HPDE6-E6E7 (cell line): ENCODE measurements around the gene SMTNL2.
"Not testable (repeated sequence)": the region's sequence is repeated elsewhere in the genome, so short reads cannot be mapped to it uniquely, and the experiment has no call there.

Source experiments
- DNase-seq: peaks from one replicate; pipeline ENCODE4 v3.0.0; 2011; ENCODE audit warnings: missing footprints; ENCODE audit errors: extremely low spot score

The SMTNL2 gene

DNA sequence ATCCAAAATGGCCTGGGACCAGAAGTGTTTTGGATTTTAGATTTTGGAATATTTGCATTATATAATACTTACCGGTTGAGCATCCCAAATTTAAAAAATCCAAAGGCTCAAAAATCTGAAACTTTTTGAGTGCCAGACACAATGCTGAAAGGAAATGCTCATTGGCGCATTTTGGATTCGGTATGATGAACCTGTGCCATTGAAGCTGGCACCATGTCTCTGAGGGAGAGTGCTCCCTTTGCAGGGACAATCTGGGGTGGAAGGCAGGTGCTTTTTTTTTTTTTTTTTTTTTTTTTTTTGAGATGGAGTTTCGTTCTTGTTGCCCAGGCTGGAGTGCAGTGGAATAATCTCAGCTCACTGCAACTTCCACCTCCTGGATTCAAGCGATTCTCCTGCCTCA, 17.7 kb downstream of the SMTNL2 start:
- DNase-seq, result no peak

DNA sequence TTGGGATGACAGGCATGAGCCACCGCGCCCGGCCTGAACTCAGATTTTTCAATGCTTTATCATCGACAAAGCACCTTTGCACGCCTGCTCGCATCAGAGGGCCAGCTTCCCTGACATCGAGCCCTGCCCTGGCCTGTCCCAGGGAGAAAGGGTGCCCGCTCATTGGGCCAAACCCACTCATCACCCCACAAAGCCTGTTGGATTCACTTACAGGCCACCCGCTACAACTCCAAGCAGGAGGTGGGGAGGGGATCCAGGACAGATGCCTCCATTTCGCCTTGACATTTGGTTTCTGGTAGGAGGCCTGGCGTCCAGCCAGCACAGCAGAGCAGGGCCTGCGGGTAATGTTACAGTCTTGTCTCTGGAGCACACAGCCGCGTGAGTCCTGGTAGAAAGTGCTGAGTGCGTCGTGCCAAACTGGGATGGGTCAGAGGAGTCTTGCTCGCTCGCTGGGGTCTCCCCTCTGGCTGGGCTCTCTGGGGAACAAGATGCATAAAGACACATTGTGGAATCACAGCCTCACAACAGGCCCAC, 19.8 kb downstream of the SMTNL2 start:
- no peak for DNase-seq

DNA sequence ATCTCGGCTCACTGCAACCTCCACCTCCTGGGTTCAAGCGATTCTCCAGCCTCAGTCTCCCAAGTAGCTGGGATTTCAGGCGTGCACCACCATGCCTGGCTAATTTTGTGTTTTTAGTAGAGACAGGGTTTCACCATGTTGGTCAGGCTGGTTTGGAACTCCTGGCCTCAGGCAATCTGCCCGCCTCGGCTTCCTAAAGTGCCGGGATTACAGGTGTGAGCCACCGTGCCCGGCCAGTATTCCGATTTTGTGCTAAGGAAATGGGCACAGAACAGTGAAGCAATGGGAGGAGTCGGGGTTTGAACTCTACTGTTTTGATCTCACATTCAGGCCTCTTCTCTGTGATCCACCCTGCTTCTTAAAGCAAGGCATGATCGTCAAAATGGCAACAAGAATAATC, 20.4 kb downstream of the SMTNL2 start:
- not testable (repeated sequence) for DNase-seq

DNA sequence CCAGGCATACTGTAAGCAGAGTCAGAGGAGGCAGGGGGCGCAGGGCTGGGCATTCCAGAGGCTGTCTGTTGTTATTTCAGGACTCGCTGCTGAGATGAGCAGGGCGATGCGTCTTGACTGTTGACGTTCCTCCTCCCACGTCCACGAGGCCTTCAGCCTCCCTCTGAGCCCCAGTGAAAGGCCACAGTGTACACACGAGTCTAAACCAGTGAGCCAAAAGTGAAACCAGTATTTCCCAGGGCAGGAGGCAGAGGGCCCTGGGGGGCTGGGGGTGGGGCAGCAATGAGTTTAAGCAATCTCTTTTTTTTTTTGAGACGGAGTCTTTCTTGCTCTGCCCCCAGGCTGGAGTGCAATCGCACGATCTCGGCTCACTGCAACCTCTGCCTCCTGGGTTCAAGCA, 21.5 kb downstream of the SMTNL2 start:
- DNase-seq, result no peak

DNA sequence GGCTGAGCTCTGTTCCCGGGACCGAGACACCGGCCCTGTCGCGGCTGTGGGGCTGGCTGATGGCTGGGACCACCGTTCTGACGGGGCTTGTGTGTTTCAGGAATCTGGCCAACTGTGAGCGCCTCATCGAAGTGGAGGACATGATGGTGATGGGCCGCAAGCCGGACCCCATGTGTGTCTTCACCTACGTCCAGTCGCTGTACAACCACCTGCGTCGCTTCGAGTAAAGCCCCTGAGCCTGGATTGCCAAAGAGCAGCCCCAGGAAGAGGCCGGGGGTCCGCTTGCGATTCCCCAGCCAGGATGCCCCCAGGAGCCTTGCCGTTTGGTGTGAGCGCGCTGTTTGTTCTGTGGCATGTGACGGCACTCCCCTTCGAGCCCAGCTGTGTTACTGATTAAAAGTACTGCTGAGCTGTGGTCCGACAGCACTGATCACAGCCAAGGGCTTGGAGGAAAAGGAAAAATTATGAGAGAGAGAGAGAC, 23.0 kb downstream of the SMTNL2 start:
- DNase-seq, result no peak

DNA sequence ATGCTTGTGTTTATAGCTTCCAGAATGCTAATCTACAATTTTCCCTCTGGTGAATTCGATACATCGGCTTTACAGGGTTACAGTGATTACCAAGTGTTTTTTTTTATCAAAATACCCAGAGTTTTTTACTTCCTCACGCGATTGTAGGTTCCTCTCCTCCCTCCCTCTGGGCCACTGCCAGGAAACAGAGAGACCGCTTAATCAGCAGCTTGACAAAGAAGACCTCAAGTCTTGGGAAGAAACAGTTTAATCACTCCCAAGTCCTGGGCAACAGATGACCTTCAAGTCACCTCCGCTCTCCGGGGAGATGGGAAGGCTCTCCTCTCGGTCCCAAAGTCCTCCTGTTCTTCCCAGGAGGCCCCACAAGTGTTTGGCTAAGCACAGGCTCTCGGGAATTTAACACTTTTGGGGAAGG, 23.5 kb downstream of the SMTNL2 start:
- no peak for DNase-seq

DNA sequence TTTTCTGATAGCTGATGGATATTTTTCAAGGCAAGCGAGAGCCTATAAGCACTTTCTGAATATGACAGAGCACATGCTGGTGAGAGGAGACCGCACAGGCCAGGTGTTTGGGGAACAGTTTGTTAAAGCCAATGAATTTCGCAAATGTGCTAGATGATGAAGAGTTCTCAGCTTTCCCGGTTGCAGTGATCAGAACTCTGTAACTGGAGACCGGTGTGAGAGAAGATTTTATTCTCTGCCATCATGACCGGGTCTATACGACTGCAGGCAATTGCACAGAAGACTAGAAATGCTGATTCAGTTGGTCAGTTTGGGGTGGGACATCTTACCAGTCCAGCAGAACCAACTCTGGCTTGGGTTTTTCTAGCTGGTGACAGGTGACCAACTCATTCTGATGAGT, 25.4 kb downstream of the SMTNL2 start:
- no peak for DNase-seq

DNA sequence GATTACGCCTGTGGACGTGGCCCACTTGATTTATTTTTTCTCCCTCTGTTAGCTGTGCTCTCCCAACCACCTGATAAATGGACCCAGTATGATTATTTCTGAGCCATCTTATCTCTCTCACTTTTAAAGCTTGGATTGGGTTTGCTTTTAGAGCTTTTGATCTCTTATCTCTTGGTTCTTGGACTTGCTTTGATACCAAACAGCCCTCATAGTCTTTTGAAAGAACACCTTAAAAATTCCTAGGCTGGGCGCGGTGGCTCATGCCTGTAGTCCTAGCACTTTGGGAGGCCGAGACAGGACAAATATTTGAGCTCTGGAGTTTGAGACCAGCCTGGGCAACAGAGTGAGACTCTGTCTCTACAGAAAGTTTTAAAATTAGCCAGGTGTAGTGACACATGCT, 25.8 kb downstream of the SMTNL2 start:
- no peak for DNase-seq

DNA sequence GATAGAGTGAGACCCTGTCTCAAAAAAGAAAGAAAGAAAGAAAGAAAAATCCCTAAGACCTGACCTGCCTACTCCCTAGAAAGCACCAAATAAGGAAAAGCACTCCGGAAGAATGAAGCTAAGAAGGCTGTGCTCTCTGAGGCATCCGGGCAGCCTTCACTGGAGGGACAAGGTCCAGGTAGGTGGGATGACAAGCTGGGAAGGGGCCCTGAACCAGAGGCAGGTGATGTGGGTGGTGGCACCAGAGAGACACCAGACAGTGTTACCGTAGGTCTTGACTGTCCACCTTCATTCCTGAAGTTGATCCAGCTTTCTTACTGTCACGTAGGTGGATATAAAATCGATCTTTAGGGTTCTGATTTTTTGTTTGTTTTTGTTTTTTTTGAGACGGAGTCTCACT, 26.3 kb downstream of the SMTNL2 start:
- no peak for DNase-seq

DNA sequence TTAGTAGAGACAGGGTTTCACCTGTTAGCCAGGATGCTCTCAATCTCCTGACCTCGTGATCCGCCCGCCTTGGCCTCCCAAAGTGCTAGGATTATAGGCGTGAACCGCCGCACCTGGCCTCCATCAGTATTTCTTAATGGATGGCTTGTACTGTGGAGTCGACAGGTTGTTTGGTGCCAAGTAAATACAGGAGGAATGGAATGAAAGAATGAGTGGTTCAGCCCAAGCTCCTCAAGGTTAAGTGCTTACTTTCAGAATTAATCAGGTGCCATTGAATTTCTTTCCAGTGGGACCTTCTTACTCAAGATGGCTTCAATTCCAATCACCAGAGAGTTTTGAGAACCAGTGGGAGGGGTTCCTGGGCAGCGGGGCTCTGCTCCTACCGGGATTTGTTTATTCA, 32.1 kb downstream of the SMTNL2 start:
- no peak for DNase-seq

DNA sequence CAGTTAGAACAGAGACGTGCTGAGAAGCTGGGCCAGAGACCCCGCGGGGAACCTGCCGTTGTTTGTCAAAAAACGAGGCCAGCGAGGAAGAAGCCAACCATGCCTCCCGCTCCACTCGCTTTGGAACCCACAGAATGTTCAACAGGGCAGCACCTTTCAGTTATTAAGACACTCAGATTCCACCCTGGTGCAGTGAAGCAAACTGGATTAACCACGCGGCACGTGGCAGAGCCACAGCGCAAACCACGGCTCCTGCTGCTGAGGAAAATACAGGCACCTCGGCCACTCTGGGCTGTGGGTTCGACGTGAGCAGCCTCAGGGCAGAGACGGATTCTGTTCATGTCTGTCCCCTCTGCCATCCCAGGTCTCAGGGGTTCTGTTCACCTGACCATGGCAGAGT, 32.8 kb downstream of the SMTNL2 start:
- no peak for DNase-seq

DNA sequence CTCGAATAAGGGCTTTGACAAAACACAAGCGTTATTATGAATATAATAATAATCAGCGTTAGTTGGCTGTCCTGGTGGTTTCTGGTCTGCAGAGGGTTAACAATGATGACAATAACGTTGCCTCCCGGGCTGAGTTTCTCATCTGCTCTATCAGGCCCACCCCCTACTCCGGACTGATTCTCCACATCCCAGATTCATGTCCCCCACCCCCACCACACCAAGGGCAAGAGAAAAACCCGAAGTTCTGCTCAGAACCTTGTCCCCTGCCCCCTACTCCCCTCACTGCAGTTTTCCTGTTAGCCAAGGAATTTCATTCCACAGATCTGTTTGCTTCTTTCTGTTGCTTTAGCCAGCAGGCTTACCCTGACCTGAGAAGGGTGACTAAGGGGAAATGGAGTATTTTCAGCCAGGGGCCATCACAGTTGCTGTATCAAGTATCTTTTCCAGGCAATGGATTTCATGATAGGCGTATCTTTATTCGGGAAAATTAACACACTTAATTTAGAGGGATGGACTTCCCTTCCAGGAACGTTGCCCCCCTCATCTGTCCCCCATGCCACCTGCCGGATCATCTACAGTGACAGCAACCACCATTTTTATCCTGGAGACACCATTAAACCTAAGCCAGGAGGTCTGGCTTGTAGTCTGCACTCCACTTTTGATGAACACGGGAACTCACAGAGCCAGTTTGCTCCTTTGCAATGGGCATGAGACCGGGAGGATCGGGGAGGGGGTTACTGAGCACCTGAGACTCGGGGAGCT, 33.4 kb downstream of the SMTNL2 start:
- no peak for DNase-seq

DNA sequence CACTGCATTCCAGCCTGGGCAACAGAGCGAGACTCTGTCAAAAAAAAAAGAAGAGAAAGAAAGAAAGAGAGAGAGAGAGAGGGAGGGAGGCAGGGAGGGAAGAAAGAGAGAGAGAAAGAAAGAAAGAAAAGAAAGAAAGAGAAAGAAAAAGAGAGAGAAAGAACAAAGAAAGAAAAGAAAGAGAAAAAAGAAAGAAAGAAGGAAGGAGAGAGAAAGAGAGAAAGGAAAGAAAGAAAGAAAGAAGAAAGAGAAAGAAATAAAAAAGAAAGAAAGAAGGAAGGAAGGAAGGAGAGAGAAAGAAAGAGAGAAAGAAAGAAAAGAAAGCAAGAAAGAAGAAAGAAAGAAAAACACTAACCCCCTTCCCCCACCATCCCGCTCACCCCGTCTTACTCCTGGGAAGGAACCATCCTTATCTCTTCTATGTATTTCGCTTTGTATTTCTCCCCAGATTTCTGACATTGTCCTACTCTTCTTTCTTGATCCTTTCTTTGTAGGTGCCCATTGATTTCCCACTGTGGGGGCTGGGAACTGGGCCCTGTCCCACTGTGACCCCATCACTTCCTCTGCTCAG, 36.3 kb downstream of the SMTNL2 start:
- DNase-seq, result no peak

DNA sequence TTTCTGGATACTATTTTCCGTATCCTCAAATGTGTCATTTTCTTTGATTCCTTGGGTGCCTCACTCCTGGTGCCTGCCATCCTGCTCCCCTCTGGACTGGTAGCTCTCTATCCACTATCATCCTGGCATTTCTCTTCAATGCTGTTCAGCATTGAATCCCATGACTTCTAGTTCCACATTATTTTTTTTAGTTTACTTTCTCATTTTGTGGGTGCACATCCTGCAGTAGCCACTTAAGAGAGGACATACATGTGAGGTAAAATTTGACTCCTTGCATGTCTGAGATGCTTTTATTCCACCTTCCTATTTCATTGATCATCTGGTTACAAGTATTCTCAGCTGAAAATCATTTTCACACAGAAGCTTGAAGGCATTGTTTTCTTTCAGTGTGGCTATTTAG, 38.0 kb downstream of the SMTNL2 start:
- no peak for DNase-seq

DNA sequence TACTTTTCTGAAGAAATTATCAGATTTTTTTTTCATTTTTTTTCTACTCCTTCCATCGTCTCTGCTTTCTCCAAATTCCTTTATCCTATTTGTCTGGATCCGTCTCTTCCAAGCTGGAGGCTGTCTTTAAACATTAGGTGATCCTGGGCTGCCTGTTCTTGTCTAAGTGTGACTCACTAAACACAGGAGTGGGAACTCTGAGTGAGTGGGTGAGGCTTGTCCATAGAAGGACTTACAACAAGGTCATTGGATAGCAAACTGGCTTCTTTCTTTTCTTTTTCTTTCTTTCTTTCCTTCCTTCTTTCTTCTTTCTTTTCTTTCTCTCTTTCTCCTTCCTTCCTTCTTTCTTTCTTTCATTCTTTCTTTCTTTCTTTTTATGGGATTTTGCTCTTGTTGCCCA, 38.9 kb downstream of the SMTNL2 start:
- DNase-seq, result no peak

DNA sequence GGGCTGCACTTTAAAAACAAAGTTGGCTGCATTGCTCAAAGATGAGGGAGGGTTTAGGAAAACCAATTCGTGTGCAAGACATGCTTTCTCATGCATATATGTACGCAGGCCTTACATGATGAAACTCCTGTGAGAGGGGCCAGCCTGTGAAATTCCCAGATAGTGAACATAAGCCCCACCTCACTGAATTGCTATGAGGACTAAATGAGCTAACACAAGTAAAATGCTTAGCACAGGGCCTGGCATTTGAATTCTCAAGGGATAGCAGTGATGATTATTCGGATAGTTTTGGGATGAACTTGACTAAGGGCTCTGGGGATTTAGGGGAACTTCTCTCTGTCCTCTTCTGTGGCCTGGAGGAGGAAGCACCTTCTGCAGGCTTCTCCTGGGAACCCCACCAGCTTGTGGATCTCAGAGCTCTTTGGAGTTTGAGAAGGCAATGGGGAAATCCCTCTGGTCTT, 40.2 kb downstream of the SMTNL2 start:
- DNase-seq, result not testable (repeated sequence)

DNA sequence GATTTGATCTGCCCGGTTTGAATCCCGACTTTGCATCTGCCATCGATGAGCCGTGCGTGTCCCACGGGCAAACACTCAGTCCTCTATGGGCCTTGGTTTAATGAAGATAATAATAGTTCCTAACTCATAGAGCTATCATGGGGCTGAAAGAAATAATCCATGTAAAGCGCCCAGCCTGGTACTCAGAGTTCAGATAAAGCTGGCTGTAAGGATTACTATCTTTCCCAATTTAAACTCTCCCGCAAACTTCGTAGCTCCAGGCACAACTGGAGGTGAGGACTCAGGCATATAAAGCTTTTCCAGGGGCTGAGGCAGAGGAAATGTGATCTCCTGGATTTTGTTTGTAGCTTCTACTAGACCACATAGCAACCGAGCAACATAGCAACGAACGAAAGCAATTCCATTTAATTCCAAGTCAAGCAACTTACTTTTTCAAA, 40.9 kb downstream of the SMTNL2 start:
- no peak for DNase-seq

DNA sequence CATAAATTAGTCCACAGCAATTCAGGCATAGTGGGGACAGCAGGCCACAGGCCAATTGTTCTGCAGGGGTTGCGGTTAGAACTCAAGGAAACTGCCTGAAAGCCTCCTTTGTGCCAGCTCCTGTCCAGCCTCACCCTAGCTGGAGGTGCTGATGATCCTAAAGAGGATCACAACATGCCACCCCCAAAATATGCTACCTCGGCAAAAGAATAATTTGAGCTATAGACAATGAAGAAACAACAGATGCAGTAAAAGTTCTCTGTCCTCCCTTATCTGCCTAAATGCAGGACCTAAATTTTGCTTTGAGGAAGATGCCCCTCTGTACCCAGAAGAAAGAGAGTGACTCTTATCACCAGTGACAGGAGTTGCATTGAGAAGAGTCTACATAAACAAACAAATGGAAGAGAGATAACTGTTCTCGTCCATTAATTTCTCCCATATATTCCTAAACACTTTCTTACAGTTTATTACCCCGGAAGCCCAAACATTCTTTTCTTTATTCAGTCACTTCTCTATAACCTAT, 42.5 kb downstream of the SMTNL2 start:
- no peak for DNase-seq

DNA sequence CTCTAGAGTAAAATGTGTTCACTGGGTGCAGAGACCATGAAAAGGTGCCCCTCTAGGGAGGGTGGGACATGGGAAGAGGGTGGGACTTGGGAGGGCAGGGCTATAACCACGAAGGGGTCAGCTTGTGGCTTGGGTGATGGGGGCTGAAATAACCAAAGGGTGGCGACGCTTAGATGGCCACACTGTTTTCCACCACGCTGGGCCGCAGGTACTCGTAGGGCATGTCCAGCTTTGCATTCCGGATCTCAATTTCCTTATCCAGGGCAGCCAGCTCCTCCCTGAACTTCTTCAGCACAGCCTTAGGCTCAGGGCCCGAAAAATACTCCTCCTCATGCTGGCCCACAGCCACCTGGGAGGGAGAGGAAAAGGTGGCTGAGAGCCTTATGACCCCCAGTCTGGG, 47.1 kb downstream of the SMTNL2 start:
- no peak for DNase-seq

DNA sequence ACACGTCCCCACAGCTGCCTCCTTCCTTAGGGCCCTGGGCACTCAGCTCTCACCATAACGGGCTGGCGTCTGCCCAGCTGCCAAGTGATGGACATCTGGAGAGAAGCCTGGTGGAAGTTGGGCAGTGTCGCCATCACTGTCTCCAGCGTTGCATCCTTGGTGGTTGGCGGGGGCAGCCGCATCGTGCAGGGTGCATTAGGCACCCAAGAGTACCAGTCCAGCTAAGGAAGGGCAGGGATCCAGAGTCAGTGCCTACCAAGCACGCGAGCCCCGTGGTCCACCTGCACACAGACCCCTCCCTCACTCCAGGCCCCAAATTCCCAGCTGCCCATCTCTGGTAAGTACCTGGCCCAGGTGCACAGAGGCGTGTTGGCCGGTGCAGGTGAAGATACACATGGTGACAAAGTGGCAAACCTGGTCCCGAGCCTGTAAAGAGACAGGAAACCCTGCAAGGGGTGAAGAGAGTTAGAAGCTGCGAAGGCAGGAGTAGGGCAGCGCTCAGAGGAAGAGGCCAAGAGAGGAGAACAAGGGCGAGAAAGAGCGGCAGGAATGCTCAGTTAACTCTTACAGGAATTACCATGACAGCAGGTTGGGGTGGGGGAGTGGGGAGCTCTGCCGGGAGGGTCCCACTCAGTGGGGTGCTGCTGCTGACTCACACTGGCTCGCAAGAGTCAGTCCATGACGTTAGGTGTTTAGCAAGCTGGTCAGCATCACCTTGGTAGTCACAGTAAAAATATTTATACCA, 47.7 kb downstream of the SMTNL2 start:
- DNase-seq, result no peak

DNA sequence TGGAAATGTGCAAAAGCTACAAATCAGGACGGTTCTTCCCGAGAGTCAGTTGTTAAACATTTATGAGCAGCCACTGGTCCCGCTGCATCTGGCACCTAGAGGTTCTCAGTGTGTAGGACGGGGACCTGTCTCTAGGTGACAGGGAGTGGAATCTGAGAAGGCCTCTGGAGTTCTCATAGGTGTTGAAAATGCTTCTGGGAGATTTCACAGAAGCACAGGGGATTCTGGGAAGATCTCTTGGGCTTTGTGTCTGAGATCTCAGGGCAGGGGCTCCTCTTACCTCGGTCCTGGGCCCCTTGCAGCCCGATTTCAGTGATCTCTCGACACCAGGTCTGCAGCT, 48.2 kb downstream of the SMTNL2 start:
- no peak for DNase-seq

DNA sequence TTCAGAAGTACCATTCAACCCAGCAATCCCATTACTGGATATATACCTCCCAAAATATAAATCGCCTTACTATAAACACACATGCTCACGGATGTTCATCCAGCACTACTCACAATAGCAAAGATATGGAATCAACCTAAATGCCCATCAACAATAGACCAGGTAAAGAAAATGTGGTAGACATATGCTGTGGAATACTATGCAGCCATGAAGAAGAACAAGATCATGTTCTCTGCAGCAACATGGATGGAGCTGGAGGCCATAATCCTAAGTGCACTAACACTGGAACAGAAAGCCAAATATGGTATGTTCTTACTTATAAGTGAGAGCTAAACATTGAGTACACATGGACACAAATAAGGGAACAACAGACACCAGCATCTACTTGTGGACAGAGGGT, 49.3 kb downstream of the SMTNL2 start:
- DNase-seq, result no peak
